ENCODE results near the gene KSR1.

DNA sequence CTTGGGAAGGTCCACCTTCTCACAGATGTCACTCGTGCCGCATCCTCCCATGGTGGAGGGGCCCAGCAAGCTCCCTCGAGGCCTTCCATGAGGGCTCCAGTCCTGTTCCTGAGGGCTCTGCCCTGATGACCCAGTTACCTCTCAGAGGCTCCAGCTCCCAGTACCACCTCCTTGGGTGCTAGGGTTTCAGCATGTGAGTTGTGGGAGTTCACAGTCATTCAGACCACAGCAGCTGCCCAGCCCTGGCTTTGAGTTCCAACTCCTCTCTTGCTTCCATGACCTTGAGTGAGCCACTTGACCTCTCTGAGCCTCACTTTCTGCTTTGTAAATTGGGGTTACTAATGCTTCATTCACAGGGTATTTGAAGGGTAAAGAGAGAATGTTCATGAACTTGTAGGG is 137.6 kb downstream of the KSR1 start:
- no peak for TF ChIP-seq CTCF (IDR thresholded peaks at IDR 0.05)
- no peak for TF ChIP-seq POLR2A (IDR thresholded peaks at IDR 0.05)
